ENCODE measurements around the gene UNC119B.

The UNC119B gene

GRCh38 chr12:120739821-120740613 lies 29.8 kb downstream of the UNC119B start:
- H3K4me3 ChIP-seq (replicated peaks; ENCODE audit: low read depth, low read length) = no peak overlapping the region
- no peak for DNase-seq (ENCODE audit: low read depth)
- TF ChIP-seq, protein P1, sequence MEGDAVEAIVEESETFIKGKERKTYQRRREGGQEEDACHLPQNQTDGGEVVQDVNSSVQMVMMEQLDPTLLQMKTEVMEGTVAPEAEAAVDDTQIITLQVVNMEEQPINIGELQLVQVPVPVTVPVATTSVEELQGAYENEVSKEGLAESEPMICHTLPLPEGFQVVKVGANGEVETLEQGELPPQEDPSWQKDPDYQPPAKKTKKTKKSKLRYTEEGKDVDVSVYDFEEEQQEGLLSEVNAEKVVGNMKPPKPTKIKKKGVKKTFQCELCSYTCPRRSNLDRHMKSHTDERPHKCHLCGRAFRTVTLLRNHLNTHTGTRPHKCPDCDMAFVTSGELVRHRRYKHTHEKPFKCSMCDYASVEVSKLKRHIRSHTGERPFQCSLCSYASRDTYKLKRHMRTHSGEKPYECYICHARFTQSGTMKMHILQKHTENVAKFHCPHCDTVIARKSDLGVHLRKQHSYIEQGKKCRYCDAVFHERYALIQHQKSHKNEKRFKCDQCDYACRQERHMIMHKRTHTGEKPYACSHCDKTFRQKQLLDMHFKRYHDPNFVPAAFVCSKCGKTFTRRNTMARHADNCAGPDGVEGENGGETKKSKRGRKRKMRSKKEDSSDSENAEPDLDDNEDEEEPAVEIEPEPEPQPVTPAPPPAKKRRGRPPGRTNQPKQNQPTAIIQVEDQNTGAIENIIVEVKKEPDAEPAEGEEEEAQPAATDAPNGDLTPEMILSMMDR (IDR thresholded peaks at IDR 0.05; ENCODE audit: low read length, missing control alignments) = no peak

GRCh38 chr12:120740871-120741270 lies 30.6 kb downstream of the UNC119B start:
- no peak overlapping the region for H3K4me3 ChIP-seq (replicated peaks; ENCODE audit: low read depth, low read length)
- DNase-seq (ENCODE audit: low read depth) = no peak
- TF ChIP-seq, protein P1 (IDR thresholded peaks at IDR 0.05; ENCODE audit: low read length, missing control alignments) = no peak

GRCh38 chr12:120741476-120742421 lies 31.5 kb downstream of the UNC119B start:
- TF ChIP-seq, protein P1 (IDR thresholded peaks at IDR 0.05; ENCODE audit: low read length, missing control alignments) = no peak
- no peak overlapping the region for H3K4me3 ChIP-seq (replicated peaks; ENCODE audit: low read depth, low read length)
- no peak for DNase-seq (ENCODE audit: low read depth)

DNA sequence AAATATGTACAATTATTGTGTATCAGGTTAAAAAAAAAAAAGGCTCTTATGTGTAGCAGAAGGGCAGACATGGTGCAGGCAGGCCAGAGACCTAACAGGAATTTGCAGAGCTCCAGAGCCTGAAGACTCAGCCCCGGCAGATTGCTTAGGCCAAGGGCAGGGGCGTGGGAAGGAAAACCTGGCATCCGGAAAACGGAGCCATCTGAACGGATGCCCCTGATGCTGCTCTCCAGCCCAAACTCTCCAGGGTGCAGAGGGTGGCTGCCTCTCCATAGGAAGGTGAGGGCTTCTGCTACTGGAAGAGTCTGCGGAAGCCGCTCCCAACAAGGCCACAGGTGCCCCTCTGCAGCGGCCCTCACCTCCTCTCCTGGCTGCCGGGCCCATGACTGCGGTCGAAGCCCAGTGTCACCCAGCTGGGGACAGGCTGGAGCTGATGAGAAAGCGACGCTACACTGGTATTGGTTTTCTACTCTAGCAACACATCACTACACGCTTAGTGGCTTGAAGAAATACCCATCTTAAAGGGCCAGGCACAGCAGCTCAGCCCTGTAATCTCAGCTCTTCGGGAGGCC lies 34.8 kb downstream of the UNC119B start:
- DNase-seq (ENCODE audit: low read depth) = no peak
- H3K4me3 ChIP-seq (replicated peaks; ENCODE audit: low read depth, low read length) = no peak overlapping the region
- TF ChIP-seq, protein P1 (IDR thresholded peaks at IDR 0.05; ENCODE audit: low read length, missing control alignments) = no peak

DNA sequence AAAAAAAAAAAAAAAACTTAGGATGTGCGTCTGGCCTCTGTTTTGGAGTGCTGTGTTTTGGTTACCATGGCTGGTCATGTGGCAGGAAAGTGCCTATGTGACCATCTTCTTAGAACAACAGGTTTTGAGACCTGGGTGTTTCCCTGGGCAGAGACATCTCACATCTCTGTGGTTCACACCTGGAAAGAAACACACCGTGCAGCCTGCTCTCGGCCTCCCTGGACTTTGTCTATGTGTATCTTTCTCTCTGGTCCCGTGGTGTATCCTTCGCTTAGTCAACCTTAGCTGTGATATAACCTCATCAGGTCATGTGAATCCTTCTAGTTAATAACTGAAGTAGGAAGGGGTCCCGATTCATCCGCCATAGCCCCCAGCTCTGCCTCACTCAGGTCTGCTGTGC lies 38.0 kb downstream of the UNC119B start:
- no peak for DNase-seq (ENCODE audit: low read depth)
- H3K4me3 ChIP-seq (replicated peaks; ENCODE audit: low read depth, low read length) = no peak overlapping the region
- TF ChIP-seq, protein P1 (IDR thresholded peaks at IDR 0.05; ENCODE audit: low read length, missing control alignments) = no peak

GRCh38 chr12:120749256-120749655 lies 39.0 kb downstream of the UNC119B start:
- TF ChIP-seq, protein P1 (IDR thresholded peaks at IDR 0.05; ENCODE audit: low read length, missing control alignments) = no peak

More at GRCh38 chr12:120749256-120749655, 39.0 kb downstream of the UNC119B start:
- H3K4me3 ChIP-seq (replicated peaks; ENCODE audit: low read depth, low read length) = no peak overlapping the region
- DNase-seq (ENCODE audit: low read depth) = no peak

Data from fibroblast of pulmonary artery (primary cell).